HG02970 (cell line): Measurements from ENCODE around the gene AFF4.
"Not testable (repeated sequence)": the region's sequence is repeated elsewhere in the genome, so short reads cannot be mapped to it uniquely, and the experiment has no call there.

ENCODE experiments used
- ATAC-seq: cut with Tn5 transposase; IDR thresholded peaks from one replicate; pipeline ENCODE4 v1.9.1; 2021; ENCODE audit warnings: mild to moderate bottlenecking, moderate library complexity, moderate number of reproducible peaks; ENCODE audit not compliant: unreplicated experiment, low FRiP score

The AFF4 gene

DNA sequence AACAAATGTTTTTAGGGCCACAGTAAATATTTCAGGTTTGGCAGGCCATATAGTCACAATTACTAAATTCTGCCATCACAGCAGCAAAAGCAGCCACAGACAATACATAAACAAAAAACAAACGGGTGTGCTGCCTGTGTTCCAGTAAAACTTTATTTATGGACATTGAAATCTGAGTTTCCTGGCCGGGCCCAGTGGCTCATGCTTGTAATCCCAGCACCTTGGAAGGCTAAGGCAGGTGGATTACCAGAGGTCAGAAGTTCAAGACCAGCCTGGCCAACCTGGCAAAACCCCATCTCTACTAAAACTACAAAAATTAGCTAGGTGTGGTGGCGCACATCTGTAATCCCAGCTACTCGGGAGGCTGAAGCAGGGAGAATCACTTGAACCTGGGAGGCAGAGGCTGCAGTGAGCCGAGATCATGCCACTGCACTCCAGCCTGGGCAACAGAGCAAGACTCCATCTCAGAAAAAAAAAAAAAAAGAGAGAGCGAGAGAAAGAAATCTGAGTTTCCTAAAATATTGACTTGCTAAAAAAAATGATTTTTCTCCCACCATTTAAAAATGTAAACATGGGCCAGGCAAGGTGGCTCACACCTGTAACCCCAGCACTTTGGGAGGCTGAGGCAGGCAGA is 7.2 kb downstream of the AFF4 start:
- not testable (repeated sequence) for ATAC-seq

DNA sequence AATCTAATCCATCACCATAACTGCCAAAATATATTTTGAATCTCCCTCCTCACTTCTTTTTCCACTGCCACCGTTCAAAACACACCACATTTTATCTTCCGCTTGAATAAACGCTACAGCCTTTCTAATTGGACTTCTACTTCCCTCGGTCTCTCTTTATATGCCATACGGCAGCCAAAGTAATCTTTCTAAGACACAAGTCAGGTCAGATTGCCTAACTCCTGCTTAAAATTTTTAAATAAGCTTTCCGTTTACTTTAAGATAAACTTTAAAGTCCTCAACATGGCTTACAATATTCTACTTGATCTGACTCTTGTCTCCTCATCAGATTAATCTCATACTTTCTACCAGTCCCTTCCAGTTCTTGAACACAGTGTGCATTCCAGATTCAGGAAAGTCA is 9.7 kb downstream of the AFF4 start:
- no peak for ATAC-seq

DNA sequence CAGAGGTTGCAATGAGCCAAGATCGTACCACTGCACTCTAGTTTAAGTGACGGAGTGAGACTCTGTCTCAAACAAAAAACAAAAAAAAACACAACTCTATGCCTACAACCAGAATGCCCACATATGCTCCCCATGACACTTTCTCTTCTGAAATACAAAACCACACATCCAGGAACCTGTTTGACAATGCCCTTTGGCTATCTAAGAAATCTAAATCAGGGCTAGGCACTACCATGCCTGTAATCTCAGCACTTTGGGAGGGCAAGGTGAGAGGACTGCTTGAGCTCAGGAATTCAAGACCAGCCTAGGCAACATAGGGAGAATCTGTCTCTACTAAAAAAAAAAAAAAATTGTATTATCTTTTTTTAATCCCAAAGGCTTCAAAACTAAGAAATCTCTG is 10.6 kb downstream of the AFF4 start:
- no peak for ATAC-seq

DNA sequence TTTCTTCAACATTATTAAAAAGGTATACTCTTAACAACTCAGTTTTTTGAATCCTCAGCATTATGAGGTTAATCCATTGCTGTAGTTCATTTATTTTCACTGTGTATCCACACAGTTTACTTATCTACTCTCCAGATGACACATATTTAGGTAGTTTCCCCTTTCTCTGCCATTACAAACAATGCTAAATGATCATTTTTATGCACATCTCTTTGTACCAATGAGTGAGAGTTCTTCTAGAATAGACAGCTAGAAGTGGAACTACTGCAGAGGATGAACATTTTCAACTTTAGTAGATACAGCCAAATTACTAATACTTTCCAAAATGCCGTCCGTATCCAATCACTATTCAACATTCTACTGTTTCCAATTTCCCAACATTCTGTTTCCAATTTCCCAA is 11.5 kb downstream of the AFF4 start:
- no peak for ATAC-seq

DNA sequence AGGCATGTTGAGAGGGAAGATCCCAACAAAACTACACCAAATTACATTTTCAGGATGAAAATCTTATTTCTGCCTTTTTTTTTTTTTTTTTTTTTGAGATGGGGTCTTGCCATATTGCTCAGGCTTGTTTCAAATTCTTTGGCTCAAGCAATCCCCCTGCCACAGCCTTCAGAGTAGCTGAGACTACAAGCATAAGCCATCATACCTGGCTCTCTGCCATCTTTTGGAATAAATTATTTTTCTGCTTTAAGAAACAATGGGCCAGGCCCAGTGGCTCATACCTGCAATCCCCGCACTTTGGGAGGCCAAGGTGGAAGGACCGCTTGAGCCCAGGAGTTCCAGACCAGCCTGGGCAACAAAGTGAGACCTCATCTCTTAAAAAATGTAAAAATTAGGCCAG is 14.3 kb downstream of the AFF4 start:
- no peak for ATAC-seq

DNA sequence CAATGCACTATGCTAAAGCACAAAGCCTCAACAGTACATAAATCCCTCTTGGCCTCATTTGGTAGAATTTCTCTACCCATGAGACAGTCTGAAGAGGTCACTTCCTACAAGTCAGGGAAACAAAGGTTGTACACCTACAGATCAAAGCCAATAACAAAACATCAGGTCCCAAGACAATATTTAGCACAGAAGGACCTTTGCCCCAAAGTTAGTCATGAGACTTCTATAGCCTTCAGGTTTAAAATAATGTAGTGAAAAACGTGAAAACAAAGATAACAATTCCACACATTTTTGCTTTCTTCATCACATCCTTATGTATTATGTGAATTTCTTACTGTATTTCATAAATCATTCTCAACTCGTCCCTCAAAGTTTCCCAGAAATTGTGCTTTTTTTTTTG is 15.8 kb downstream of the AFF4 start:
- no peak for ATAC-seq

DNA sequence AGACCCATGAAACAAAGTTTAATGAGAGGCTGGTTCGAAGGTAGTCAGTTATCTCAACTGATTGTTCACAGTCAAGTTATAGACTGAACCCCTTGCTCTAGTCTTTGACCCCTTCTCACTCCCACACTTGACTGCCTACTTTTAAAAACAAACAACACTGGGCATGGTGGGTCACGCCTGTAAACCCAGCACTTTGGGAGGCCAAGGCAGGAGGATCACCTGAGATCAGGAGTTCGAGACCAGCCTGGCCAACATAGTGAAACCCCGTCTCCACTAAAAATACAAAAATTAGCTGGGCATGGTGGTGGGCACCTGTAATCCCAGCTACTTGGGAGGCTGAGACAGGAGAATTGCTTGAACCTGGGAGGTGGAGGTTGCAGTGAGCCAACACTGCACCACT is 18.1 kb downstream of the AFF4 start:
- not testable (repeated sequence) for ATAC-seq

DNA sequence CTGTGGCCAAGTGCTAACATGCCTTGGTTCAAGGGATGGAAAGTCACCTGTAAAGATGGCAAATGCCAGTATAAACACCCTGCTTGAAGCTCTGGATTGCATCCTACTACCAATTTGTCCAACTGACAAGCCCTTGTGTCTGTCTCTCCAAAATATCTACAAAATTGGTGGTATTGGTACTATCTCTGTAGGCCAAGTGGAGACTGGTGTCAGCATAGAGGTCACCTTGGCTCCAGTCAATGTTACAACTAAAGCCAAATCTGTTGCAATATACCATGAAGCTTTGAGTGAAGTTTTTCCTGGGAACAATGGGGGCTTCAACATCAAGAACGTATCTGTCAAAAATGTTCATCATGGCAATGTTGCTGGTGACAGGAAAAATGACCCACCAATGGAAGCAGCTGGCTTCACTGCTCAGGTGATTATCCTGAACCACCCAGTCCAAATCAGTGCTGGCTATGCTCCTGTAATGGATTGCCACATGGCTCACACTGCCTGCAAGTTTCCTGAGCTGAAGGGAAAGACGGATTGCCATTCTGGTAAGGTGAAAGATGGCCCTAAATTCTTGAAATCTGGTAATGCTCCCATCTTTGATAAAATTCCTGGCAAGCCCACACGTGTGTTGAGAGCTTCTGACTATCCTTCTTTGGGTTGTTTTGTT is 19.9 kb downstream of the AFF4 start:
- ATAC-seq: no peak

DNA sequence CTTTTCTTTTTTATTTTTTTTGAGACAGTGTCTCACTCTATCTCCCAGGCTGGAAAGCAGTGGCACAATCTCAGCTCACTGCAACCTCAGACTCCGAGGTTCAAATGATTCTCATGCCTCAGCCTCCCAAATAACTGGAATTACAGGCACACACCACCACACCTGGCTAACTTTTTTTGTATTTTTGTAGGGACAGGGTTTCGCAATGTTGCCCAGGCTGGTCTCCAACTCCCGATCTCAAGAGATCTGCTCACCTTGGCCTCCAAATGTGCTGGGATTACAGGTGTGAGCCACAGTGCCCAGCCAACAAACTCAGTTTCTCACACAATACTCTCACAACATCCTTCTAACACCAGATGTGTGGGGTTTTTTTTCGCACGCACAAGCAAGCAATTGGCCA is 22.1 kb downstream of the AFF4 start:
- ATAC-seq: no peak

DNA sequence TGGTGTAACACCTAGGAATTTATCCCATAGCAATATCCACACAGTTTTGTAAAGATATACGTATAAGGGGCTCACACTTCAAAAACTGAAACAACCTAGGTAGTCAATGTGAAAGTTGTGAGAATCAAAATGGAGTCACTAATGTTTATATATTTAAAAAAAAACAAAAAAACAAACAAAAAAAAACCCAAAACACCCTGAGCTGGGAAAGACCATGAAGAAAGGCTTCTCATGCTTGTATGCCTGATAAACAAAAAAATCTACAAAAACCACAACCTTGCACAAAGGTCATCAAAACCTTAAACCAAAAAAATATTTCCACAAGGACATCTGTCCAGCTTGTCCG is 35.4 kb downstream of the AFF4 start:
- ATAC-seq: no peak

DNA sequence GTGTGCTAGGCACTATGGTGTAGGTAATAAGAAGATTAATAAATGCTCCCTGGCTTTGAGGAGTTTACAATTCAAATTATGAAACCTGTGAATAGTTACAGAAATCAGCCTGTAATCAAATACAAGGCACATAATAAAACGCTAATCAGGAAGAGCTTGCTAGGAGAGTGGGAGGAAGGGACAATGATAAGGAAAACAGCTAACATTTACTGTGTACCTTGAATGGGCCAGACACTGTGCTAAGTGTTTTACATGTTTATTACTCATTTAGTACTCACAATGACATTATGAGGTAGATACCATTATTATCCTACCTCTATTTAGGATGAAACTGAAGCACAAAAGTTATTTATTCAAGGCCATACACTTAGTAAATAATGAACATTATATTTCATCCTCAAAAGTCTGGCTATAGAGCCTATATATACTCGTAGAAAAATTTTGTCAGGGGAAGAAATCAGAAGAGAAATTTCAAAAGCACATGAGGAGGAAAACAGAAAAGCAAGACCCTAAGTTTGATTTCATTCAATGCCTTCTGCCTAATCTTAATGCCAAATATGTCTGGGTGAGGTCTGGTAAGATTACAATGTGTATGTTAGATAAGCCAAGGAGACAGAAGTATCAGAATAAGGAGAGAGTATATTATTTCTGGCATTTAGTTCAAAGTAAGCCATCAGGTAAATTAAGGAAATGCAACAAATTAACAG is 35.9 kb downstream of the AFF4 start:
- ATAC-seq: no peak

DNA sequence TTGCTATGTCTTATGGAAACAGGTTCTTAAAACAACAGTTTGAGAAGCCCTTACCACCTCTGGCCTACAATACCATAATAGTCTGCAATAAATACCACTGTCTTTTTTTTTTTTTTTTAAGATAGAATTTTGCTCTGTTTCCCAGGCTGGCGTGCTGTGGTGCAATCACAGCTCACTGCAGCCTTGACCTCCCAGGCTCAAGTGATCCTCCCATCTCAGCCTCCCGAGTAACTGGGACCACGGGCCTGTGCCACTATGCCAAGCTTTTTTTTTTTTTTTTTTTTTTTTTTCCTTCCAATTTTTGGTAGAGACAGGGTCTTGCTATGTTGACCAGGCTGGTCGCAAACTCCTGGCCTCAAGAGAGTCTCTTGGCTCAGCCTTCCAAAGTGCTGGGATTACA is 37.0 kb downstream of the AFF4 start:
- no peak for ATAC-seq

DNA sequence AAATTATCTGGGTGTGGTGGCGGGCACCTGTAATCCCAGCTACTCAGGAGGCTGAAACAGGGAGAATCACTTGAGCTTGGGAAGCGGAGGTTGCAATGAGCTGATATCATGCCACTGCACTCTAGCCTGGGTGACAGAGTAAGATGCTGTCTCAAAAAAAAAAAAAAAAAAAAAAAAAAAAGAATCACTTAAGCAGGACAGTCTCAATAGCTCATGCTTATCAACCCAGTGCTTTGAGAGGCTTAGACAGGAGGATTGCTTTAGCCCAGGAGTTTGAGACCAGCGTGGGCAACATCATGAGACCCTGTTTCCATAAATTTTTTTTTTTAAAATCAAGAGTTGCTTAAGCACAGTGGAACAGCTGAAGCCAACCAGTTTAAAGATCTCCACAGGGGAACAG is 47.3 kb downstream of the AFF4 start:
- no peak for ATAC-seq

DNA sequence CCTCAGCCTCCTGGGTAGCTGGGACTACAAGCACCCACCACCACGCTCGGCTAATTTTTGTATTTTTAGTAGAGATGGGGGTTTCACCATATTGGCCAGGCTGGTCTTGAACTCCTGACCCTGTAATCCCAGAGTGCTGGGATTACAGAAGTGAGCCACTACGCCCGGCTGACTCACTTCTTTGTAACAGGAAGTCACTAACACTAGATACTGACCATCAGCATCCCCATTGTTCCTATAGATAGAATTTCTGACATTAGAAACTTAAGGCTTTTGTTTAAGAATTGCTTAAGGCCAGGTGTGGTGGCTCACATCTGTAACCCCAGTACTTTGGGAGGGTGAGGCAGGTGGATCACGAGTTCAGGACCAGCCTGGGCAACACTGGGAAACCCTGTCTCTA is 47.8 kb downstream of the AFF4 start:
- no peak for ATAC-seq

DNA sequence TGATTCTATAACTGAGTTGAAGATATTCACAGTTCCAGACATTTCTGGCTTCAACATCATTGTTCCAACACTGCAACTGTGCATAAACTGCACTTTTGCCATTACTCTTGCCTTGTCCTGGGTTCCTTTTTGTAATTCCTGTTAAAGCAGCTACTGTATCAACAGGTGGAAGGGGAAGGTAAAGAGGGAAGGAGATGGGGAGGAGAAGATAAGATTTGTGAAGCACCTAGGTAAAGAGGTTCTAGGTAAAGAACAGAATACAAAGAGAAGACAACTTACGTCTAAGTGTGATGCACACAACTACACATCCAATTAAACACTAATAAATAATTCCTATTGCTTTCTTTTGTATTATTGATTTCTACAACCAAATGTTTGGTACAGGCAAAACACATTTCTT is 53.7 kb downstream of the AFF4 start:
- no peak for ATAC-seq

DNA sequence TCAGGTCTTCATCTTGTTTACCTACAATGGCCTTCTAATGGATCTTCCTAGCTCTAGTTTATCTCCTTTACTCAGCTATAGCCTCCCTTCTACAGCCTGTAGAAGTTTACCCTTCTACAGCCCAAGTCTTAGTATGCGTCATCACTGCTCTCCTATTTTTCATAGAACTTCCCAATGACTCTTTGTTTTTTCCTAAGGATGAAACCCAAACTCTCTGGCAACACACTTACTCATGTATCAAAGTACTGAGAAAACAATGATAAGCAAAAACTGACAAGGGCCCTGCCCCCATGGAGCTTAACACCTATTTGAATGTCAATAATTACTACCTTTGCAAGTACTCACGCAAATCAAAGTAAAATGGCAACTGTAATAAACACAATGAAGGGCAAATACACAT is 56.3 kb downstream of the AFF4 start:
- no peak for ATAC-seq

DNA sequence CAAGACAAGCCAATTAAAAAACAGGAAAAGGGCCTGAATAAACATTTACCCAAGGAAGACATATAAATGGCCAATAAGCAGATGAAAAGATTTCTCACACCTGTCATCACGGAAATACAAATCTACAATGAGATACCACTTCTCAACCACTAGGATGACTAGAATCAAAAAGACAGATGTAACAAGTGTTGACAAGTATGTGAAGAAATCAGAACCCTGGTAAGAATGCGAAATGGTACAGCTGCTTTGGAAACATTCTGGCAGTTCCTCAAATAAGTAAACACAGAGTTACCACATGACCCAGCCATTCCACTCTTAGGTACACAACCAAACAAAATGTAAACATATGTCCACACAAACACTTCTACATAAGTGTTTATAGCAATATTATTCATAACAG is 57.5 kb downstream of the AFF4 start:
- no peak for ATAC-seq

DNA sequence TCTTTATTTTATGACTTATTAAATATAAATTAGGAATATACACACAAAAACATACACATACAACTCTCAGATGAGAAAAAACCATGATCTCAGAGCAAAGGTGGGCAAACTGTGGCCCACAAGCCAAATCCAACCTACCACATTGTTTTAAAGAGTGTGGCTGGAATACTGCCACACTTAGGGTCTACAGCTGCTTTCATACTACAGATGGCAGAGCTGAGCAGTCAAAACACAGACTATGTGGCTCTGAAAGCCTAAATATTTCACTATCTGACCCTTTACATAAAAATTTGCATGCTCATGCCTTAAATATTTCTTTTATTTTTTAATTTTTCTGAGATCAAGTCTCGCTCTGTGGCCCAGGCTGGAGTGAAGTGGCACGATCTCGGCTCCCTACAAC is 61.7 kb downstream of the AFF4 start:
- ATAC-seq: no peak

DNA sequence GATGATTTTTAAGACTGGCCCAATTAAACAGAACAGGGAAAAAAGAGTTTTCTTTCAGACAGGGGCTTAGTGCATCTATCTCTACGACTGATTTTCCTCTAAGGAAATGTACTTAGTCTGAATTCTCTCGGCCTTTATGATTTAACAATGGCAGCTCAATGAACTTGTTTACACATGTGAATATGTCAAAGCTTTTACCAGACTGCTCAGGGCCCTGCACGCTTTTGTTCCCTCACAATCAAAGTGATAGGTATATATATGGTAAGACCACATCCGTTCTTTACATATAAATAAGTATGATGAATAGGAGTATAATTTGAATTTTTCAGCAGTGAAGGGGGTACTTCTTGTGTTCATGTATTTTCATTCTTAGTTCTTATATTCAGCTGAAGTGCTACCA is 62.4 kb downstream of the AFF4 start:
- no peak for ATAC-seq

DNA sequence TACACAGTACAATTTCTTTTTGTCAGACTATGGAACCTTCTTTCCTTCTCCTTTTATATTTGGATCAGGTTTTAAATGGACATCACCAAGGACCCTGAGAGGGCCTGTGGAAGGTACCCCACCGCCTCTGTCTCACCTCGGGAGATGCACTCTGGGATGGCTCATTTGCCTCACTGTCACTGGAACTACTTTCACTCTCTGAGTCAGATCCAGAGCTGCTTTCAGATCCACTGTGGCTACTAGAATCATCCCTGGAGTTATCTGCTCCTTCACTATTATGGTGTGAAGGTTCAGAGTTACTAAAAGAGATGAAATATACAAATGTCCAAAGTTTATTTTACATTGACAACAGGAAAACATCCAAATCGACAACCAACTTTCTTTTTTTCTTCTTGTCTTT is 65.3 kb downstream of the AFF4 start:
- no peak for ATAC-seq

DNA sequence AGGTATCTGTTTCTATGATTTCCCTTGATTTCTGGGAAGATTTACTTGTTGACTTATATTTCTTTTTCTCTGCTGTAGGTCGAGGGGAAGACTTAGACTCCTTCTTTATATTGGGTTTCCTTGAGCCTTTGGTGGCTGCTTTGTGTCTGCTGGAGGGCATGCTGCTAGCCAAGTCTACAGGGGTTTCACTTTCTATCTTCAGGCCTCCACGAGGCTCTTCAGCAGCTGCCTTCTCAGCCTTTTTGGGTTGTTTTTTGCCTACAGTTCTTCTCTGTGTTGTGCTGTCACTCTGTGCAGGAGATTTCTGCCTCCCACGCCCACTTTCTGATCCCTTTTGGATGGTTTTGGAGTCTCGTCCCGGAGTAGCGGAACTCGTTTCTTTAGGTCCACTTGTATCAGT is 66.7 kb downstream of the AFF4 start:
- ATAC-seq: no peak

DNA sequence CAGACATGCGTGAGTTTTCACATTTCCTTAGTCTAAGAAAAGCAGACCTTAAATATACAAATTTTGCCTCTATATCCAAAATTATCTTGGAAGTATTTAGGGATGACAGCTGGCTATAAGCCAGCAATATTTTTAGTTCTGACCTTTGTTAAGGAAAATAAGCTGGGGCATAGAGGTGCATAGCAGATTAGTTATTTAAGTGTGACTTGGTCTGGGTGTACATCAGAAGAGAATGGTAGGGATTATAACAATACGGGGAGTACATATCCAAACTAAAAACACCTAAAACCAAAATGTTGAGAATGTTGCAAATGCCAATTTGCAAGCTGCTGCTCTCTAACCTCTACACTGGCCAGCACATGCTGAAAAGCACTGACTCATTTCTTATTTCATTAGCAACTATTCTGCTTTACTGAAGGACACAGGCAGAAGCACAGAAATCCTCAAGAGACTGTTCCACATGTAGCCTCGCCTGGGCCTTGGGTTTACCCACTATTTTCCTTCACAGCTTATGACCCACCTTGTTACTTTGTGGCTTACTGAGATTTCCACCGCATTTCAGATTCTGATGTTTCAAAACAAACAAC is 67.6 kb downstream of the AFF4 start:
- ATAC-seq: no peak
